Pancreas (tissue), 10 donors: ENCODE measurements around the gene FEM1A. TPM values are rescaled to one million over a fixed set of nuclear protein-coding genes. Genes with fewer than 3 reads are reported as not detected.
A peak's percentile ranks its signal among the peaks of the same experiment; 100 is the strongest.
"Not testable (repeated sequence)": the region's sequence is repeated elsewhere in the genome, so short reads cannot be mapped to it uniquely, and the experiment has no call there.

Experiments
- ATAC-seq, 4 donors: fragments of 200-7000 bp; cut with Tn5 transposase; one replicate each; pipeline versions ENCODE4 v1.8.0 to v1.9.1; 2020; ENCODE audit warnings: mild to moderate bottlenecking in 4 of 4, moderate library complexity in 4 of 4
- DNase-seq, 6 donors: peaks; one replicate each; pipeline ENCODE4 v3.0.0-alpha.2; 2020
- FAIRE-seq: peaks from 2 replicates; lab custom pipeline; 2012; peaks lifted over from hg19 to GRCh38; lab: Jason Lieb, UNC
- H3K27ac ChIP-seq, 4 donors: fragments of 200-600 bp; sonication (generic); 1 replicate in 3 of 4; 2 replicates in 1 of 4; pipeline versions ENCODE4 v1.5.0 to v1.8.0; 2020
- H3K27me3 ChIP-seq, 4 donors: fragments of 200-600 bp; one replicate each; pipeline ENCODE4 v1.8.0; 2021
- H3K36me3 ChIP-seq, 3 donors: fragments of 200-600 bp; sonication (generic) in 1 of 3; one replicate each; pipeline versions ENCODE4 v1.5.0 to v1.8.0; 2020 to 2021
- H3K4me1 ChIP-seq, 3 donors: fragments of 200-600 bp; one replicate each; pipeline ENCODE4 v1.8.0; 2021
- H3K4me3 ChIP-seq, 4 donors: fragments of 200-600 bp; sonication (generic) in 2 of 4; one replicate each; pipeline versions ENCODE4 v1.5.0 to v1.8.0; 2020 to 2021
- H3K9me3 ChIP-seq, 4 donors: fragments of 200-600 bp; one replicate each; pipeline ENCODE4 v1.8.0; 2021
- CTCF ChIP-seq, 4 donors: fragments of 200-600 bp; sonication (generic) in 3 of 4; IDR thresholded peaks; one replicate each; pipeline versions ENCODE4 v1.5.0 to v1.8.0; 2021; ENCODE audit warnings: antibody characterized with exemption in 4 of 4
- WGBS, 2 donors: extraction: QIAGEN DNeasy Blood & Tissue Kit; methylation state at CpG; one replicate each; pipeline ENCODE4 v1.1.7; 2013; 5-methylcytosine and 5-hydroxymethylcytosine counted together
- intact Hi-C, 3 donors: fragments of 100-400 bp; cut with DNase I; formaldehyde crosslinking; loops; one replicate each; pipeline versions ENCODE4 v1.11.1 to v1.14.2; 2022
- polyA plus RNA-seq, 2 donors: library from polyadenylated mRNA; stranded (reverse); fragments of 200-250 nt; gene quantifications; one replicate each; pipeline ENCODE4 v1.2.3, GENCODE V29; 2013
- total RNA-seq, 6 donors: library from RNA; stranded (reverse); fragmentation: NEBNext Ultra II Directional in 4 of 6; extraction: Animal tissue kit (Norgen Biotek cat#: 25700) in 4 of 6; gene quantifications; one replicate each; pipeline versions ENCODE4 v1.2.1 to v1.2.4, GENCODE V29; 2021 to 2023
- donor health status: healthy with polysubstance abuse.
- donor health status: DM: no; HTN: no; CAD: no; lungs with moderate emphysema.
- donor health status: DM: no; HTN: no; CAD: no.
- donor health status: control.
- donor health status: control.
- donor health status: Bipolar disorder and iron deficiency.
- donor health status: DM: yes; HTN: yes; CAD: no.
- donor health status: DM: no; HTN: no; CAD: no.
- donor health status: DM: no; HTN: no; CAD: no.
- donor health status: DM: yes; HTN: yes; CAD: no.

The FEM1A gene
- total and polyA plus RNA-seq, 8 donors, result 3.3 to 9.2 (median 5.9) TPM

- Histone ChIP-seq H3K36me3 (peaks cover 0 to 9% (median 6%) of the 10 kb centered on the region in 3 donors), H3K4me3 (no peak overlapping the region), H3K27ac (no peak overlapping the region), H3K27me3 (no peaks in the 10 kb centered on the region), H3K4me1 (no peaks in the 10 kb centered on the region), H3K9me3 (no peaks in the 10 kb centered on the region)
- WGBS, 2 donors, result 92 to 93% methylated on average over 17 of the region's 17 CpGs
- no peak for FAIRE-seq
- no peak for TF ChIP-seq CTCF (IDR thresholded peaks at IDR 0.05)
- ATAC-seq, result no peak
- intact Hi-C loops, result no loop called here
- peak in 1 of 6 donors; percentile 55 for DNase-seq
These were observed 47.7 kb downstream of the FEM1A start for GRCh38 chr19:4839192-4839591.

- Histone ChIP-seq H3K36me3 (peaks cover 0 to 14% (median 12%) of the 10 kb centered on the region in 3 donors), H3K4me1 (no peaks in the 10 kb centered on the region), H3K9me3 (no peaks in the 10 kb centered on the region), H3K4me3 (no peak overlapping the region), H3K27me3 (no peaks in the 10 kb centered on the region), H3K27ac (no peak overlapping the region)
- ATAC-seq (no peak), DNase-seq (no peak), FAIRE-seq (no peak)
- intact Hi-C loops, result no loop called here
- TF ChIP-seq CTCF (IDR thresholded peaks at IDR 0.05), result no peak
- WGBS, 2 donors, result 93 to 99% methylated on average over 6 of the region's 6 CpGs
These were observed 52.1 kb downstream of the FEM1A start for GRCh38 chr19:4843647-4843965.

GRCh38 chr19:4844348-4845179 is 53.0 kb downstream of the FEM1A start:
- Histone ChIP-seq H3K36me3 (peaks cover 0 to 9% (median 5%) of the 10 kb centered on the region in 3 donors), H3K27ac (peak overlapping the region in 1 of 4 donors; percentile 13), H3K4me1 (no peaks in the 10 kb centered on the region), H3K9me3 (no peaks in the 10 kb centered on the region), H3K27me3 (no peaks in the 10 kb centered on the region), H3K4me3 (no peak overlapping the region)
- WGBS, 2 donors, result 80 to 82% methylated on average over 10 of the region's 10 CpGs
- intact Hi-C loops, result no loop called here
- DNase-seq (no peak), ATAC-seq (peak in 3 of 4 donors; percentile 34 to 65 (median 62)), FAIRE-seq (no peak)
- TF ChIP-seq CTCF (IDR thresholded peaks at IDR 0.05), result no peak

- ATAC-seq, intact Hi-C loops, FAIRE-seq, H3K4me3 ChIP-seq, H3K27ac ChIP-seq, H3K27me3 ChIP-seq, DNase-seq, H3K9me3 ChIP-seq, H3K4me1 ChIP-seq, H3K36me3 ChIP-seq: not testable (repeated sequence)
- WGBS, 2 donors, result 85 to 88% methylated on average over 6 to 9 of the region's 9 CpGs
These were observed 54.4 kb downstream of the FEM1A start for GRCh38 chr19:4845975-4846374.

GRCh38 chr19:4847190-4847973 is 55.8 kb downstream of the FEM1A start:
- DNase-seq (no peak), FAIRE-seq (no peak), ATAC-seq (no peak)
- Histone ChIP-seq H3K27ac (no peak overlapping the region), H3K4me1 (no peaks in the 10 kb centered on the region), H3K9me3 (no peaks in the 10 kb centered on the region), H3K4me3 (no peak overlapping the region), H3K27me3 (no peaks in the 10 kb centered on the region), H3K36me3 (peaks cover 0 to 9% (median 5%) of the 10 kb centered on the region in 3 donors)
- no peak for TF ChIP-seq CTCF (IDR thresholded peaks at IDR 0.05)
- 96 to 99% methylated on average over 23 of the region's 23 CpGs for WGBS, 2 donors
- intact Hi-C loops, result no loop called here
